CD14-positive monocyte (primary cell): ENCODE measurements around the gene ZXDC. TPM values are rescaled to one million over a fixed set of nuclear protein-coding genes. Genes with fewer than 3 reads are reported as not detected.

Experiments used
- DNase-seq, 3 donors: peaks; one replicate each; pipeline ENCODE4 v3.0.0-alpha.2; 2011 to 2022
- H2AFZ ChIP-seq: 2 replicates; pipeline ENCODE4 v1.6.0; 2012; ENCODE audit warnings: mild to moderate bottlenecking, low read depth, low read length, inconsistent platforms; ENCODE audit not compliant: insufficient read depth, poor library complexity, severe bottlenecking
- H3K27ac ChIP-seq, 2 donors: 1 replicate in 1 of 2; 2 replicates in 1 of 2; pipeline ENCODE4 v1.5.1; 2012 to 2013; ENCODE audit warnings: low read length in 2 of 2, control low read depth in 1 of 2, inconsistent platforms in 1 of 2, low read depth in 1 of 2, mild to moderate bottlenecking in 1 of 2
- H3K27me3 ChIP-seq, 2 donors: one replicate each; pipeline versions ENCODE4 v1.6.0 to v1.6.1; 2011 to 2013; ENCODE audit warnings: low read length in 2 of 2; ENCODE audit not compliant: control insufficient read depth in 2 of 2, insufficient read depth in 2 of 2
- H3K36me3 ChIP-seq, 2 donors: replicated peaks in 1 of 2; 1 replicate in 1 of 2; 2 replicates in 1 of 2; pipeline versions ENCODE4 v1.5.1 to v1.6.1; 2012 to 2013; ENCODE audit warnings: low read length in 2 of 2, control low read depth in 1 of 2, inconsistent platforms in 1 of 2, mild to moderate bottlenecking in 1 of 2; ENCODE audit not compliant: insufficient read depth in 2 of 2, control insufficient read depth in 1 of 2
- H3K4me1 ChIP-seq, 2 donors: 1 replicate in 1 of 2; 2 replicates in 1 of 2; pipeline versions ENCODE4 v1.5.1 to v1.6.1; 2012 to 2013; ENCODE audit warnings: low read length in 2 of 2, control low read depth in 1 of 2, inconsistent platforms in 1 of 2, mild to moderate bottlenecking in 1 of 2, moderate library complexity in 1 of 2; ENCODE audit not compliant: insufficient read depth in 2 of 2, control insufficient read depth in 1 of 2
- H3K4me2 ChIP-seq: replicated peaks from 2 replicates; pipeline ENCODE3; 2012; ENCODE audit warnings: low read length, moderate library complexity, mild to moderate bottlenecking; ENCODE audit not compliant: poor library complexity, severe bottlenecking; ENCODE audit errors: extremely low read depth
- H3K4me3 ChIP-seq, 3 experiments: fragments of 200-600 bp in 1 of 3; sonication (generic) in 1 of 3; replicated peaks in 1 of 3; 1 replicate in 2 of 3; 2 replicates in 1 of 3; pipeline ENCODE4 v1.5.1; 2011 to 2013; ENCODE audit warnings: low read length in 3 of 3, mild to moderate bottlenecking in 3 of 3, control low read depth in 2 of 3, low read depth in 2 of 3, inconsistent platforms in 1 of 3, moderate library complexity in 1 of 3
- H3K79me2 ChIP-seq: 2 replicates; pipeline ENCODE4 v1.6.0; 2012; ENCODE audit warnings: mild to moderate bottlenecking, control low read depth, inconsistent platforms, low read length, moderate library complexity; ENCODE audit not compliant: insufficient read depth
- H3K9ac ChIP-seq: 2 replicates; pipeline ENCODE4 v1.6.0; 2017; ENCODE audit warnings: low read length, mild to moderate bottlenecking; ENCODE audit not compliant: insufficient read depth, poor library complexity, severe bottlenecking
- H3K9me3 ChIP-seq, 2 donors: replicated peaks in 1 of 2; 1 replicate in 1 of 2; 2 replicates in 1 of 2; pipeline versions ENCODE4 v1.5.1 to v1.6.1; 2012 to 2013; ENCODE audit warnings: low read length in 2 of 2, control low read depth in 1 of 2; ENCODE audit not compliant: control insufficient read depth in 1 of 2, insufficient read depth in 1 of 2
- H4K20me1 ChIP-seq: 2 replicates; pipeline ENCODE4 v1.6.0; 2012; ENCODE audit warnings: mild to moderate bottlenecking, low read length, control low read depth, moderate library complexity; ENCODE audit not compliant: insufficient read depth
- H3K27ac Mint-ChIP-seq, 7 donors: one replicate each; pipeline ENCODE4 v1.8.0; 2020; ENCODE audit warnings: mild to moderate bottlenecking in 7 of 7, mixed read lengths in 7 of 7, moderate library complexity in 6 of 7, inconsistent platforms in 2 of 7
- H3K27me3 Mint-ChIP-seq, 3 donors: one replicate each; pipeline ENCODE4 v1.8.0; 2021 to 2022; ENCODE audit warnings: low read depth in 3 of 3, mild to moderate bottlenecking in 3 of 3, mixed read lengths in 3 of 3, moderate library complexity in 3 of 3, inconsistent platforms in 1 of 3
- H3K36me3 Mint-ChIP-seq, 2 donors: one replicate each; pipeline ENCODE4 v1.8.0; 2020; ENCODE audit warnings: mixed read lengths in 2 of 2, inconsistent platforms in 1 of 2, mild to moderate bottlenecking in 1 of 2
- H3K4me1 Mint-ChIP-seq: one replicate; pipeline ENCODE4 v1.8.0; 2020; ENCODE audit warnings: mild to moderate bottlenecking, mixed read lengths
- H3K4me3 Mint-ChIP-seq, 2 donors: one replicate each; pipeline ENCODE4 v1.8.0; 2020; ENCODE audit warnings: mild to moderate bottlenecking in 2 of 2, mixed read lengths in 2 of 2, moderate library complexity in 1 of 2
- H3K9me3 Mint-ChIP-seq, 7 donors: one replicate each; pipeline ENCODE4 v1.8.0; 2020 to 2022; ENCODE audit warnings: mixed read lengths in 7 of 7, mild to moderate bottlenecking in 6 of 7, moderate library complexity in 6 of 7, inconsistent platforms in 2 of 7
- CTCF ChIP-seq: fragments of 200-600 bp; IDR thresholded peaks from one replicate; pipeline ENCODE4 v1.8.0; 2022; ENCODE audit warnings: antibody characterized with exemption, mild to moderate bottlenecking
- WGBS: methylation state at CpG from one replicate; pipeline ENCODE4 v1.1.5; 2013; ENCODE audit warnings: missing lambda C conversion rate; ENCODE audit not compliant: insufficient coverage; 5-methylcytosine and 5-hydroxymethylcytosine counted together
- intact Hi-C, 2 donors: fragments of 100-400 bp; cut with micrococcal nuclease; formaldehyde crosslinking; loops; one replicate each; pipeline versions ENCODE4 v1.15.0 to v1.15.1; 2023
- polyA plus RNA-seq, 3 donors: library from polyadenylated mRNA; depleted of rRNA in 1 of 3; unstranded in 2 of 3; stranded (reverse) in 1 of 3; fragments of 300-500 nt in 2 of 3; fragments of >200 nt in 1 of 3; fragmentation: Illumina TruSeq in 2 of 3; gene quantifications; 1 replicate in 2 of 3; 2 replicates in 1 of 3; pipeline ENCODE4 v1.2.3, GENCODE V29; 2012 to 2021

The ZXDC gene
- polyA plus RNA-seq, 3 donors: 6.3 to 44.8 (median 9.7) TPM

- Mint-ChIP-seq H3K9me3 (peaks cover 15 to 25% (median 20%) of the 10 kb centered on the region in 7 donors), H3K27ac (no peak within 1 kb of the TSS), H3K36me3 (peaks cover 0 to 2% of the 10 kb centered on the region in 2 donors), H3K27me3 (peaks cover 51 to 64% (median 60%) of the 10 kb centered on the region in 3 donors), H3K4me3 (peak within 1 kb of the TSS in 1 of 2 donors; percentile 68), H3K4me1 (peaks cover 5% of the 10 kb centered on the region)
- H4K20me1 ChIP-seq: no peaks in the 10 kb centered on the region
- no peaks in the 10 kb centered on the region for H3K79me2 ChIP-seq
- intact Hi-C loops: loop anchor here in 1 of 2 donors (10.0 kb wide), 1 partner anchor 470 kb away; no protein-coding TSS in a partner anchor
- H3K9me3 ChIP-seq: peaks cover 15 to 20% of the 10 kb centered on the region in 2 donors
- H3K4me3 ChIP-seq: no peak within 1 kb of the TSS
- no peaks in the 10 kb centered on the region for H3K36me3 ChIP-seq
- no peak for TF ChIP-seq CTCF
- DNase-seq: no peak
- H3K9ac ChIP-seq: no peak within 1 kb of the TSS
- peaks cover under 1 to 4% of the 10 kb centered on the region in 2 donors for H3K4me1 ChIP-seq
- H3K27ac ChIP-seq: no peak within 1 kb of the TSS
- WGBS: 32% methylated on average over 42 of the region's 43 CpGs
- H2AFZ ChIP-seq: no peak within 1 kb of the TSS
- H3K27me3 ChIP-seq: peaks cover 16 to 52% of the 10 kb centered on the region in 2 donors
- no peak within 1 kb of the TSS for H3K4me2 ChIP-seq
These were observed 81.3 kb downstream of the ZXDC start, which contains the start of gene CFAP100 for GRCh38 chr3:126394179-126394976. Gene CFAP100 (plus strand): TSS chr3:126394909. CDS start chr3:126396001, 1,092 bp downstream.

- no peaks in the 10 kb centered on the region for H3K36me3 ChIP-seq
- DNase-seq: no peak
- Mint-ChIP-seq H3K27me3 (peaks cover 51 to 69% (median 61%) of the 10 kb centered on the region in 3 donors), H3K36me3 (no peaks in the 10 kb centered on the region), H3K4me1 (peaks cover 7% of the 10 kb centered on the region), H3K27ac (no peak overlapping the region), H3K9me3 (peaks cover 6 to 17% (median 12%) of the 10 kb centered on the region in 7 donors), H3K4me3 (peak overlapping the region in 1 of 2 donors; percentile 68)
- intact Hi-C loops: loop anchor here in 1 of 2 donors (10.0 kb wide), 1 partner anchor 469 kb away; no protein-coding TSS in a partner anchor
- H3K4me2 ChIP-seq: no peak overlapping the region
- 96% methylated on average over 3 of the region's 4 CpGs for WGBS
- peaks cover 7 to 12% of the 10 kb centered on the region in 2 donors for H3K9me3 ChIP-seq
- peaks cover 16 to 52% of the 10 kb centered on the region in 2 donors for H3K27me3 ChIP-seq
- H3K9ac ChIP-seq: no peak overlapping the region
- no peak overlapping the region for H3K27ac ChIP-seq
- no peak overlapping the region for H3K4me3 ChIP-seq
- no peaks in the 10 kb centered on the region for H4K20me1 ChIP-seq
- H2AFZ ChIP-seq: no peak overlapping the region
- no peaks in the 10 kb centered on the region for H3K79me2 ChIP-seq
- peaks cover 0 to 8% of the 10 kb centered on the region in 2 donors for H3K4me1 ChIP-seq
- TF ChIP-seq CTCF: no peak
These were observed 82.1 kb downstream of the ZXDC start for GRCh38 chr3:126393563-126393962.
